Mucosa of descending colon (tissue), 3 donors: Measurements from ENCODE around the gene SCNM1. TPM values are rescaled to one million over a fixed set of nuclear protein-coding genes. Genes with fewer than 3 reads are reported as not detected.

ENCODE experiments used
- ATAC-seq: fragments of 200-7000 bp; cut with Tn5 transposase; one replicate; pipeline ENCODE4 v1.9.1; 2020; ENCODE audit warnings: mild to moderate bottlenecking, moderate library complexity
- DNase-seq, 3 donors: peaks; one replicate each; pipeline ENCODE4 v3.0.0-alpha.2; 2020
- H3K36me3 ChIP-seq: fragments of 200-600 bp; one replicate; pipeline ENCODE4 v1.8.0; 2021; ENCODE audit warnings: low read depth, mild to moderate bottlenecking
- H3K4me1 ChIP-seq: fragments of 200-600 bp; one replicate; pipeline ENCODE4 v1.8.0; 2021; ENCODE audit warnings: low read depth, mild to moderate bottlenecking
- H3K4me3 ChIP-seq: fragments of 200-600 bp; one replicate; pipeline ENCODE4 v1.8.0; 2021; ENCODE audit warnings: mild to moderate bottlenecking
- H3K9me3 ChIP-seq: fragments of 200-600 bp; one replicate; pipeline ENCODE4 v1.8.0; 2021; ENCODE audit warnings: mild to moderate bottlenecking
- intact Hi-C, 2 donors: fragments of 100-400 bp; cut with DNase I in 1 of 2; cut with micrococcal nuclease in 1 of 2; formaldehyde crosslinking; loops; one replicate each; pipeline versions ENCODE4 v1.11.0 to v1.11.1; 2022; cut with DNase I, micrococcal nuclease
- total RNA-seq, 3 donors: library from RNA; stranded (reverse); fragmentation: NEBNext Ultra II Directional in 2 of 3; extraction: Animal tissue kit (Norgen Biotek cat#: 25700) in 2 of 3; gene quantifications; one replicate each; pipeline versions ENCODE4 v1.2.1 to v1.2.4, GENCODE V29; 2021 to 2023
- TF ChIP-seq, protein P1 (sequence below): fragments of 200-600 bp; IDR thresholded peaks from one replicate; pipeline ENCODE4 v1.8.0; 2022; ENCODE audit warnings: antibody characterized with exemption, mild to moderate bottlenecking
- donor health status: DM: no; HTN: no; CAD: no; lungs with moderate emphysema.
- donor health status: DM: no; HTN: no; CAD: no.
- donor health status: DM: no; HTN: yes; CAD: no.

SCNM1 gene
- total RNA-seq, 3 donors from 2014 or later: 27.9 to 37.8 (median 28.1) TPM

DNA sequence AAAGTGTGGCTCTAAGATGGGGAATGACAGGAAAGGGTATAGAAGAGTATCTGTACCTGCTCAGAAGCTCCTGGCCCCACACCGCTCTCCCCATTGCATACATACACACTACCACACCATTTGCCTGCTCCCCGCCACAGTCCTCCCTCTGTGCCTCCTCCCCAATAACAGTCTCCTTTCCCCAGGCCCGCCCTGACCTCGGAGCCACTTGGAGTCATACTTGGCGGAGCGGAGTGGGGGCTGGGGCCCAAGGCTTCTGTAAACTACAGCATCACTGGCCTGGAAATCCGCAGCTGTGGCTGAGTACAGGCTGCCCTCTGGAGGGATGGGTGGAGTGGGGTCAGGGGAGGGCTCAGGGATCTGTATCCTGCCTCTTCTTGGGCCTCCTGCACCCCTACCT, 28.2 kb upstream of the SCNM1 start:
- TF ChIP-seq, protein P1, sequence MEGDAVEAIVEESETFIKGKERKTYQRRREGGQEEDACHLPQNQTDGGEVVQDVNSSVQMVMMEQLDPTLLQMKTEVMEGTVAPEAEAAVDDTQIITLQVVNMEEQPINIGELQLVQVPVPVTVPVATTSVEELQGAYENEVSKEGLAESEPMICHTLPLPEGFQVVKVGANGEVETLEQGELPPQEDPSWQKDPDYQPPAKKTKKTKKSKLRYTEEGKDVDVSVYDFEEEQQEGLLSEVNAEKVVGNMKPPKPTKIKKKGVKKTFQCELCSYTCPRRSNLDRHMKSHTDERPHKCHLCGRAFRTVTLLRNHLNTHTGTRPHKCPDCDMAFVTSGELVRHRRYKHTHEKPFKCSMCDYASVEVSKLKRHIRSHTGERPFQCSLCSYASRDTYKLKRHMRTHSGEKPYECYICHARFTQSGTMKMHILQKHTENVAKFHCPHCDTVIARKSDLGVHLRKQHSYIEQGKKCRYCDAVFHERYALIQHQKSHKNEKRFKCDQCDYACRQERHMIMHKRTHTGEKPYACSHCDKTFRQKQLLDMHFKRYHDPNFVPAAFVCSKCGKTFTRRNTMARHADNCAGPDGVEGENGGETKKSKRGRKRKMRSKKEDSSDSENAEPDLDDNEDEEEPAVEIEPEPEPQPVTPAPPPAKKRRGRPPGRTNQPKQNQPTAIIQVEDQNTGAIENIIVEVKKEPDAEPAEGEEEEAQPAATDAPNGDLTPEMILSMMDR: no peak
- Histone ChIP-seq H3K36me3 (no peaks in the 10 kb centered on the region), H3K4me1 (no peaks in the 10 kb centered on the region), H3K4me3 (no peak overlapping the region), H3K9me3 (no peaks in the 10 kb centered on the region)
- no peak for ATAC-seq
- intact Hi-C loops: no loop called here
- no peak for DNase-seq

DNA sequence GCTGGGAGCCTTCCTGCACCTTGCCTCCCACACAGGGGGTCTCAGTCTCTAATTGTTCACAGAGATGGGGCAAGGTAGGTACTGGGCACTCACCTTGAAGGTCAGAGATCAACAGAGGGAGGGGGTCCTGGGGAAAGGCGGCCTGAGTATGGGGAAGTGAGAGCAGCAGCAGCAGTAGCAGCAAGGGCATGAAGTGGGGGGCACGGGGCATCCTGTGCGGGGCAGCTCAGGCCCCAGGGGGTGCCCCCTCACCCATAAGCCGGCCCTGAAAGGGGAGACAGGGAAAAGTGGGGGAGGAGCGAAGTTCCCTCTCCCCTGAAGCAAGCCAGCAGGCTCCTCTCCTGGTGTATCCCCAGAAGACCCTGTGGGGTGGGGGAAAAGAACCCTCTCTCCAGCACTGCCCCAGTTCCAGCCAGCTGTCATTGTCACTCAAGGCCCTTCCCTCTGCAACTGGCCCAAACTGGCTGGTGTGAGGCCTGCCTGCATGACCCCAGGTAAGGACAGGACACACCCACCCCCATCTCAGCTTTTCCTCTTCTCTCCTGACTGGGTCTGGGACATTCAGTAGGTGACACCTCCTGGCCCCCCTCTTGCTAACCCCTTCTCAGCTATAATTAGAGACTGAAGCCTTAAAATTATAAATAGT, 23.4 kb upstream of the SCNM1 start:
- Histone ChIP-seq H3K4me1 (peaks cover 11% of the 10 kb centered on the region), H3K9me3 (no peaks in the 10 kb centered on the region), H3K4me3 (no peak overlapping the region), H3K36me3 (no peaks in the 10 kb centered on the region)
- TF ChIP-seq, protein P1: no peak
- no peak for ATAC-seq
- intact Hi-C loops: no loop called here
- DNase-seq: no peak

DNA sequence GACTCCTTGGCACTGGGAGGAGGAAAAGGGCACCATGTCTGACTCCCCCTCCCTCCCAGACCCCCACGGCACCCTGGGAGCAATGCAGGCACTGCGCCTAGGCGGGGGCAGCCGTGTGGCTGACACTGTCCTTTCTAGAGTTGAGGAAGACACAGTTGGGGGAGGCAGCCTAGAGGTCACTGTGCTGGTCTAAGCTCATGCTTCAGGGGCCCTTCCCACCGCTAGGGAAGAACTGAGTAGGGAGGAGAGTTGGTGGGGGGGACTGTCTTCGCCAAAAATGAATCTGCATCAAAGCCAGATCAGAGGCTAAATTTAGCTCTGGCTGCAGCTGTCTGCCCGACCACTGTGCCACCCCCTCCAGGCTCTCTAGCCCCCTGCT, 22.9 kb upstream of the SCNM1 start:
- intact Hi-C loops: no loop called here
- Histone ChIP-seq H3K4me1 (peaks cover 11% of the 10 kb centered on the region), H3K4me3 (no peak overlapping the region), H3K9me3 (no peaks in the 10 kb centered on the region), H3K36me3 (no peaks in the 10 kb centered on the region)
- DNase-seq (no peak), ATAC-seq (no peak)
- TF ChIP-seq, protein P1: no peak

DNA sequence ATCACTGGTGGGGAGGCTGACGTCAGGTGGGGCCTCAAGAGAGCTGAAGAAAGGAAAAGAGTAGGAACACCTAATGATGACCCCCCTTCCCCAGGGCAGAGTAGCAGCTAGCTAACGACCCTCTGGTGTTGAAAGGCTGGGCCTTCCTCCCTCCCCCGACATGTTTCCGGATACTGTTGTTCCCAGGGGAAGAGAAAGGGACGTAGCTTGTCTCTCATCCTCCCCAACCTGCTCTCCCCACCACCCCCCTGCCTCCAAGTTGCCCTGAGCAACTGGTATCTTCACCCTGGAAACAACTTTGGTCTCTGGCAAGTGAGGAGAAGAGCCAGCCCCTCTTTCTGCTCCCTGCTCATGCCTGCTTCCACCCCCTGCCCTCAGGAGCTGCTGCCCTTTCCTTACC, 22.0 kb upstream of the SCNM1 start:
- Histone ChIP-seq H3K4me1 (peaks cover 11% of the 10 kb centered on the region), H3K36me3 (no peaks in the 10 kb centered on the region), H3K9me3 (no peaks in the 10 kb centered on the region), H3K4me3 (no peak overlapping the region)
- no peak for ATAC-seq
- intact Hi-C loops: no loop called here
- TF ChIP-seq, protein P1: no peak
- DNase-seq: no peak

DNA sequence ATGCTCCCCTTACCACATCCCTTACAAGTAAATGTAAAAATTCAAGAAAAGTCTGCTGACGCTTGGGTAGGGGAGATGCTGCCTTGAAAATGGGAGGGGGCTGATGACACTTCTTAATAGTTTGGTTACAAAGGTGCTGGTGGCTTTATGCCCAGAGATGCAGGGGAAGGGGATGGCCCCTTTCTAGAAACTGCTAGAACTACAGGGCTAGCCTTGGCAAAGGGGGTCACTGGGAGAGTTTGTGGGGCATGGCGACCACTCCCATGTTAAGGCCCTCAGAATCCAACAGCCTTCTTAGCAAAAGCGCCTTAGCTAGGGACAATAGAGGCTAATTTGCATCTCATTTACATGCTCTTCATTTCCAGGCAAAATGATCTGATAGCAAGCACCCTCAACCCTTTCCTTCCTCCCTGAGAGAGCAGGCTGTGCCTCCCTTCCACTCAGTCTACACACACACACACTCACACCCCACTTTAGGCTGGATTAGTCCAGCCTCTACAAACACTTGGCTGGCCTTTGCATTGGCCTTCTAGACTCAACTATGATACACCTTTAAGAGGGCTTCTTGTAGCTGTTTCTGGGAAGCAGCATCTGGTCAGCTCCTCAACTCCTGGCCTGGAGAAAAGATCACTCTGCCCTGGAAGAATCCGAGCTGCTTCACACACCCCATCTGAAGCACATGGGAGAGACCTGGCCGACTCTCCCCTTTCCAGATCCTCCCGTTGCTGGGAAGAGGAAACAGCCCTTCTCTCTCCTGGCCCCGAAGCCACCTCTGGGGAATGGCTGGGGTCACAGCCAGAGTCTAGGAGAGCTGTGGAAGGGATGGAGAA, 21.3 kb upstream of the SCNM1 start:
- TF ChIP-seq, protein P1: no peak
- H3K4me3 ChIP-seq: no peak overlapping the region
- no peaks in the 10 kb centered on the region for H3K36me3 ChIP-seq
- no peaks in the 10 kb centered on the region for H3K9me3 ChIP-seq
- peaks cover 11% of the 10 kb centered on the region for H3K4me1 ChIP-seq
- no peak for ATAC-seq
- DNase-seq: no peak
- intact Hi-C loops: no loop called here
